Spleen (tissue), 7 donors: ENCODE data around the gene ZNF496.

Source experiments
- POLR2A ChIP-seq, 3 donors: fragments of 450-650 bp; IDR thresholded peaks; one replicate each; pipeline ENCODE4 v1.5.1; 2017; ENCODE audit warnings: antibody characterized with exemption in 3 of 3, mild to moderate bottlenecking in 1 of 3
- TF ChIP-seq, protein P1 (sequence below), 11 experiments: fragments of 200-600 bp in 7 of 11; fragments of 450-650 bp in 4 of 11; sonication (generic) in 4 of 11; IDR thresholded peaks in 8 of 11; conservative IDR thresholded peaks in 3 of 11; 1 replicate in 7 of 11; 2 replicates in 4 of 11; pipeline versions ENCODE4 v1.4.0 to v1.8.0; 2016 to 2021; ENCODE audit warnings: antibody characterized with exemption in 11 of 11, inconsistent platforms in 4 of 11, mild to moderate bottlenecking in 1 of 11
- donor health status: DM: no; HTN: no; CAD: no; lungs with moderate emphysema.
- donor health status: DM: no; HTN: no; CAD: no.
- donor health status: DM: no; HTN: no; CAD: no.

DNA sequence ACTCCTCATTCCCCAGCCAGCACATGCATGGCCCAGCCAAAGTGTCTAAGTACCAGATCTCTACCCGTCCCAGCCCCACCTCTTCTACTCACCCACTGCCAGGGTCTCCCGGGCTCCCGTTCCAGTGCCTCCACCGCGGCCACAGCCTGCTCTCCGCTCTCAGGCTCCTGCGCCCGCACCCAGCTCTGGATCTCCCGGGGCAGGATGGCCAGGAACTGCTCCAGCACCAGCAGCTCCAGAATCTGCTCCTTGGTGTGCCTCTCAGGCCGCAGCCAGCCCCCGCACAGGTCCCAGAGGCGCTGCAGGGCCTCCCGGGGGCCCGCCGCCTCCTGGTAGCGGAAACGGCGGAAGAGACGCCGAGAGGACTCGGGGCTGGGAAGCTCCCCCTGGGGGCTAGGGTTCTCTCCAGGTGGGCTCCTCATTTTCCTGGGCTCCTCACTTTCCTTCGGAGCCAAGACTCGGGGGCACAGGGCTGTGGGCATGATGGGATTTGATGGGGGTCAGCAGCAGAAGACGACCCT, 2.5 kb downstream of the ZNF496 start:
- no peak for TF ChIP-seq POLR2A (IDR thresholded peaks at IDR 0.05)
- TF ChIP-seq, protein P1, sequence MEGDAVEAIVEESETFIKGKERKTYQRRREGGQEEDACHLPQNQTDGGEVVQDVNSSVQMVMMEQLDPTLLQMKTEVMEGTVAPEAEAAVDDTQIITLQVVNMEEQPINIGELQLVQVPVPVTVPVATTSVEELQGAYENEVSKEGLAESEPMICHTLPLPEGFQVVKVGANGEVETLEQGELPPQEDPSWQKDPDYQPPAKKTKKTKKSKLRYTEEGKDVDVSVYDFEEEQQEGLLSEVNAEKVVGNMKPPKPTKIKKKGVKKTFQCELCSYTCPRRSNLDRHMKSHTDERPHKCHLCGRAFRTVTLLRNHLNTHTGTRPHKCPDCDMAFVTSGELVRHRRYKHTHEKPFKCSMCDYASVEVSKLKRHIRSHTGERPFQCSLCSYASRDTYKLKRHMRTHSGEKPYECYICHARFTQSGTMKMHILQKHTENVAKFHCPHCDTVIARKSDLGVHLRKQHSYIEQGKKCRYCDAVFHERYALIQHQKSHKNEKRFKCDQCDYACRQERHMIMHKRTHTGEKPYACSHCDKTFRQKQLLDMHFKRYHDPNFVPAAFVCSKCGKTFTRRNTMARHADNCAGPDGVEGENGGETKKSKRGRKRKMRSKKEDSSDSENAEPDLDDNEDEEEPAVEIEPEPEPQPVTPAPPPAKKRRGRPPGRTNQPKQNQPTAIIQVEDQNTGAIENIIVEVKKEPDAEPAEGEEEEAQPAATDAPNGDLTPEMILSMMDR (IDR thresholded peaks at IDR 0.05 in 8 of 11, conservative IDR thresholded peaks at IDR 0.05 in 3 of 11) = no peak
